T47D (cell line): ENCODE measurements around the gene DPYSL3.

Source experiments
- DNase-seq, 2 experiments: peaks; one replicate each; pipeline versions ENCODE4 v3.0.0 to v3.0.0-alpha.2; 2011 to 2012; ENCODE audit warnings: low read depth in 1 of 2, low spot score in 1 of 2
- JUND ChIP-seq: IDR thresholded peaks from 2 replicates; pipeline ENCODE4 v1.6.1; 2012; ENCODE audit warnings: low read depth
- in situ Hi-C: cut with HindIII; loops from 2 replicates; pipeline ENCODE4 v1.10.0; 2016; ENCODE audit warnings: low sequenced_read_pairs, low pct_unique_long_range_greater_than_20kb

The DPYSL3 gene

DNA sequence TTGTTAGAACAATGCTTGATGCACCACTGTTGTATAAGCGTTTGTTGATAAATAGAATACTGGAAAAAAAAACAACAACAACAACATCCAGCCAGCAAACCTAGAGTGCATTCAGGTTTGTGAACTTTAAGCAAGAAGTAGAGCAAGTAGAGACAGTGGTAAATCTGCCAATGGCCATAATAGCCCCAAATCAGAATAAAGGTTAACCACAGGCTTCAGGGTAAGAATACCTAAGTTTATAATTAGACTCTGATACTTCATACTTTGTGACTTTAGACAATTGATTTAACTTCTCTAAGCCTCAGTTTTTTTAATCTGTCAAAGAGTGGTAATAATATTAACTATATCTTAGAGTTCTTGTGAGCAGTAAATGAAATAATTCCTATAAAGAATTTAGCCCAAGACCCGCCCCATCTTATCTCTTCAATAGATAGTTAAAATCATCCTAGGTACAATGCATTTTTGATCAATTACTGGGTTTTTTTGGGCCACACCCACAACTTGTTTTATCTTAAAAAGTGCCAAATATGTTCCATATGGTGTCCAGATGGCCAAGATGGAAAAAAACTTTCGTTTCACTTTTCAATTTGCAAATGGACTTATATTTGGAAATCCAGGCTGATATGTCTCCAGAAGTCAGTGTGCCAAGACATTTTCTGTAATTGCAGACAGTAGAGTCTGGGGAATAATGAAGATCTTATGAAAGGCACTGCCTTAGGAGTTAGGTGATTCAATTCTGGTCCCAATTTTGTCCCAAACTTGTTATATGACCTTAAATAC, 24.5 kb upstream of the DPYSL3 start:
- no peak for TF ChIP-seq JUND
- in situ Hi-C loops = no loop called here
- no peak for DNase-seq

DNA sequence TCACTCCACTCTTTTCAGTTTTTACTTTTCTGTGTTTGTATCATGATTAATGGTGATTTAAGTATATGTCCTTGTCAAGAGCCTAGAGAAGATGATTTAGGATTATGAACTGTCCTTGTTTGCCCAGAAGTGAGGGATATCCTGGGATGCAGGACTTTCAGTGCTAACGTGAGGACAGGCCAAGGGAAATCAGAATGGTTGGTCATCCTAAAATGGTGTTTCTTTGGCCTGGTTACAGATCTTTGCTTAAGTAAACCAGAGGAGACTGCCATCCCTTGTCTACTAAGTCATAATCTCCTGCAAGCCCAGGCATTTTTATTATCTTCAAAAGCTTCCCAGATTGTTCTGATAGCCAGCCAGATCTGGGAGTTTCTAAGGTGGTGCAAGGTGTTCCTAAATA, 22.3 kb upstream of the DPYSL3 start:
- in situ Hi-C loops = no loop called here
- no peak for TF ChIP-seq JUND

DNA sequence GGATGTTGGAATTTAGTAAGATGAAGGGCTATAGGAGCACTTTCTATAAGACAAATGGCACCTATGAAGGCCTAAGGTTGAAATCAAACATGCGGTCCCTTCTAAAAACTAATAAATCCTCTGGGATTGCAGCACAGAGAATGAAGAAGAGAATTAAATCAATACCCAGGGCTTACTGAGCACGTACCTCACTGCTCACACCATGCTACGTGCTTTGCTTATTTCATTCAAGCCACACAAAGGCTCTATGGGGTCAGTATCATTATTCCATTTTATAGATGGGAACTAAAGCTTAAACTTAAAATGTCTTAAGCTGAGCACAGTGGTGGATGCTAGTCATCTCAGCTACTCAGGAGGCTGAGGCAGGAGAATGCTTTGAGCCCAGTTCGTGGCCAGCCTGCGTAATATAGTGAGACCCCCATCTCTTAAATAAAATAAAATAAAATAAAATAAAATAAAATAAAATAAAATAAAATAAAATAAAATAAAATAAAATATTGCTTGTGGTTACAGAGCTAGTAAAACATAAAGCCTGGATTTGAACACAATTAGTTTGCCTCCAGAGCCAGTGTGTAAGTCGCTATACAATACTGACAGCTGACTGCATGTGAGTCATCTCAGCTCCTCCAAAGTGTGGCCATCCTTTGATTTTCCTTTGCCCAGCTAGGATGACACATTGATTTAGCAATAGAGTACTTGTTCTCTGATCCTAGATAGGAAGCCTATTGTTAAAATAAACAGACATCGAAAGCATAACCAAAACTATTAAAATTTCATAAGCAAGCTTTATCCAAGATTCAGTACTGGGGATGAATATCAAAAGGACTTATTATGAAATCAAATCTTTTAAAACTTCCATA, 20.9 kb upstream of the DPYSL3 start:
- TF ChIP-seq JUND = no peak
- in situ Hi-C loops = no loop called here
- no peak for DNase-seq

More for the DNA sequence above, 22.3 kb upstream of the DPYSL3 start:
- DNase-seq = no peak

DNA sequence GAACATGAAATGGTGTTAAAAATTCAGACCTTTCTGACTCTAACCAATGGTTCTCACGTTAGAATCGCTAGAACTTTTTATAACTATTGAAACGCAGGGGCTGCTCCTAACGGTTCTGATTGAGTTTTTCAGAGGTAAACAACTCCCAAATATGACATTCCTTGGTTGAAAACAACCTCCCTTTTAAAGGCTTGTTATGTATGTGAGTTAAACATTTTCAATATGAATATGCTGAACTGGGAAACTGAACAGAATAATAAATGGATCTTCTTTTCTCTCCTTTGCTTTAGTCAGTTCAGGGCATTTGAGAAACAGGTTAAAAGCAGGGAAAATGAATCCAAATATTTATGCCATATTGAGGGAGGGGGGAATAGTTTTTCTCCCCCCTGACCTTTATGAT, 13.2 kb upstream of the DPYSL3 start:
- no peak for DNase-seq
- no peak for TF ChIP-seq JUND
- in situ Hi-C loops = no loop called here

DNA sequence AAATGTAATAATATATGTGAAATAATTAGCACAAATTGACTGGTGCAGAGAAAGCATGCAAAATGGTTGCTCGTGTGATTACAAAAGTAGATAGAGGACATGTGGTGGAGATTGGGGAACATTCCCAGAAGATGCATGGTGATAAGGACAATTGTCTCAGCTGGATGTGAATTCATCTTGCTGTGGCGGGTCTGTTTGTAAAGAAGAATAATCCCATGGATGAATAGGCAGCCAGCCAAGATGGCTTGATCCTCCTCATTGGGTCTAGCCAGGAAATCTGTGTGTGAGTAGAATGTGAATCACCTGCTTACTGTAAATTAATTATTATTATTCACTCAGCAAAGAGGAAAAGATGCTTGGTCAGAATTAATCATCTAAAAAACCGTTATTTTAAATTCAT, 12.6 kb upstream of the DPYSL3 start:
- in situ Hi-C loops = no loop called here
- TF ChIP-seq JUND = no peak
- no peak for DNase-seq

DNA sequence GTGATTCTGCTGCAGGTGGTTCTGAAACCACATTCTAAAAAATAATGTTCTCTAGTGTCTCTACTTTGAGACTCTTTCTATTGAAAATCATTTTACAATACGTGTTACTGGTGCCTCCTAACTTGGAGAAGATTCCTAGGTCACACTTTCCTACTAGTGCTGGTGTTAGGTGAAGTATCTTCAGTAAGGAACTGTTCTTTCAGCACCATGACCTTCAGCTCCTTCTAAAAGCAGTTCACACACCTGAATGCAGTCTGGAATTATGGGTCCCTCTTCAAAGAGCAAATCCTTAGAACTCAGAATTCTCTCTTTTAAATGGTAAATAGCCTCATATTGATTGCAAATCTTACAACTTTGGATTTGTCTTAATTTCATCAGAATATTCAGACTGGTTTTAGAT, 10.6 kb upstream of the DPYSL3 start:
- in situ Hi-C loops = no loop called here
- no peak for TF ChIP-seq JUND
- peak in 1 of 2 experiments; percentile 49 for DNase-seq

DNA sequence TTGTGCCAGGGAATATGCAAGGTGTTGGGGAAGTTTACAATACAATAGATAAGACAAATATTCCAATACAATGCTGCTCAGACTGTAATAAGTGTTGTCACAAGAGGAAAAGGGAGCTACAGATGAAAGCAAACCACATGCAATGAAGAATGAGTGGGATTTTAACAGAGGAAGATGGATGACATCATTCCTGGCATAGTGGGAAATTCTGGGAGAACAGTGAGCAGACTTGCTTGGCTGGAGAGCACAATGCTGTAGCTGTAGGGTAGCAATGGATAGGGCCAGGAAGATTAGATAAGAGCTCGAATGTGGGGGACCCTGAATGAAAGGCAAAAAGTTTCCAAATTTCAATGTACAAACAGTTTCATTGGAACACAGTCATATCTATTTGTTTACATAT, 9.5 kb upstream of the DPYSL3 start:
- DNase-seq = no peak
- TF ChIP-seq JUND = no peak
- in situ Hi-C loops = no loop called here

DNA sequence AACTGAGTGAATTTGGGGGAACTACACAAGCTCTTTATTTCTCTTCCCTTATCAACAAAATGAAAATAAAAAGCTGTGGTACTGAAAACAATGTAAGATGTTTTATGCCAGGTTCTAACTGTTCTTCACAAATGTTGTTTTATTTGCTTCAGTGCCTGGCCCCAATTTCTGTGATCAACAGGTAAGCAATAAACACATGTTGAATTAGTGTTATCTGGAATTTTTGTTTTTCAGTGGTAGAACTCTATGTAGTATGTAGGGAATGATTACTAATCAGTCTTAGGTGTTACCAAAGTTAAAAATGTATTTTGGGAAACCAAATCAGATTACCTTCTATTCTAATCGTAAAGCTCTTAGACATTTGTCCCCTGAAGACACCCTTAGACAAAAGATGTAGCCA, 7.5 kb upstream of the DPYSL3 start:
- TF ChIP-seq JUND = no peak
- in situ Hi-C loops = no loop called here
- DNase-seq = no peak

DNA sequence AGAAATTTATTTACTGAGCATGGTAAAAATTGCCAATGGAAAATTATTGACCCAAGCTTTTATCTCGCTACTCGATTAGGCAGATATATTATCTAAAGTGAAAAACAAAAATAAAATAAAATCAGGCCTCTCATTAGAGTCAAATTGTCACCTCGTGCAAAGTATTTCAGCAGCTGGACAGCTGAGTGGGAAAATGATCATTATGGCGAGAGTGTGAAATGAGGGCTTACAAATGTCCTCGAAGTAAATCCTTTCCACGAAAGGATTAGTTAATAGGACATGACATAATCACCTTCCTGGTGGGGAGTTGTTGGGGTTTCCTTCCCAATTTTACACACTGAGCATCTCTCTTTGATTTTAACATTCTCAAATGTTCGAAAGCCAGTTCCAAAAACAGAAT, 5.4 kb upstream of the DPYSL3 start:
- no peak for DNase-seq
- in situ Hi-C loops = no loop called here
- no peak for TF ChIP-seq JUND

DNA sequence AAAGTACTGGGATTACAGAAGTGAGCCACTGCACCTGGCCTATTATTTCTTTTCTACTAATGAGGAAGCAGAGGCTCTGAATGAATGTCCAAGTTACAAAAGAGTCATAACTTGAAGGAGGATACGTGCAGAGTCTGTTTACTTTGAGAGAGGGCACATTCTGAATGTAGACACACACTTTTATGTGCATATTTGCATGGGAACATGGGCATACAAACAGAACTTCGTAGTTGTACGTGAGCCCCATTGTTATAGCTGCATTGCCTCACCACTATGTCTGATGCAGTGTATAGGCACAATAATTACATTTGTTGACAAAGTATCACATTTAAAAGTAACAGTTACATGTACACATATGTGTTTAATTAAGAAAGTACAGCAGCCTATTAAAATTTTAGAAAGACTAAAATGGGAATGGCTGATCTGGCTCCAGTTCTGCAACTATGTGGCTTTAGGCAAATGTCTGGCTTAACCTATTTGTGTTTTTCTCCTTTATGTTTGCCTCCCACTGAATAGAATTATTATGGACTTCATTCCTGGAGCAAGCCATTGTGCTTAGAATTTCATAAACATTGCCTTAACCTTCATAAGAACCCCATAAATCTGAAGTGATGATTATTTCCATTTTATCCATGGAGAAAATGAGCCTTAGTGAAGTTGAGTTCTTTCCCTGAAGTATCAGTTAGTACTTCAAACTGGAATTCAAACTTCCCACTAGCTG, 3.0 kb upstream of the DPYSL3 start:
- in situ Hi-C loops = no loop called here
- DNase-seq = peak in 1 of 2 experiments; percentile 53
- TF ChIP-seq JUND = no peak

DNA sequence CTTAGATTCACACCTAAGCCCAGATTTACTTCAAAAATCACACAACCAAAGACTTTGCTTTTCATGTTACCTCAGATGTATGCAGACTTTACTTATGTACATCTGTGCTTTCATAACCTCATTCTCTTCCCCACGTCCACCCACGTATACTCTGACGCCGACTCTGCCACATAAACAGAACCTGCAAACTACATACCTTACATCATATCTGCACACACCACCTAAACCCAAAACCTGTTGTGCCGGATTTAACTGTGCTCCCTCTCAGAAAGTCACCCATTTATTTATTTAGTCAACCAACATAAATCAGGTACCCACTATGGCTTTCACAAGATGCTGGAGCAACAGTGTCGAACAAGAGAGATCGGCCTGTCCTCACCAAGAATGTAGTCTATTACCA, 1.0 kb upstream of the DPYSL3 start:
- no peak for TF ChIP-seq JUND
- in situ Hi-C loops = no loop called here
- peak in 1 of 2 experiments; percentile 63 for DNase-seq

DNA sequence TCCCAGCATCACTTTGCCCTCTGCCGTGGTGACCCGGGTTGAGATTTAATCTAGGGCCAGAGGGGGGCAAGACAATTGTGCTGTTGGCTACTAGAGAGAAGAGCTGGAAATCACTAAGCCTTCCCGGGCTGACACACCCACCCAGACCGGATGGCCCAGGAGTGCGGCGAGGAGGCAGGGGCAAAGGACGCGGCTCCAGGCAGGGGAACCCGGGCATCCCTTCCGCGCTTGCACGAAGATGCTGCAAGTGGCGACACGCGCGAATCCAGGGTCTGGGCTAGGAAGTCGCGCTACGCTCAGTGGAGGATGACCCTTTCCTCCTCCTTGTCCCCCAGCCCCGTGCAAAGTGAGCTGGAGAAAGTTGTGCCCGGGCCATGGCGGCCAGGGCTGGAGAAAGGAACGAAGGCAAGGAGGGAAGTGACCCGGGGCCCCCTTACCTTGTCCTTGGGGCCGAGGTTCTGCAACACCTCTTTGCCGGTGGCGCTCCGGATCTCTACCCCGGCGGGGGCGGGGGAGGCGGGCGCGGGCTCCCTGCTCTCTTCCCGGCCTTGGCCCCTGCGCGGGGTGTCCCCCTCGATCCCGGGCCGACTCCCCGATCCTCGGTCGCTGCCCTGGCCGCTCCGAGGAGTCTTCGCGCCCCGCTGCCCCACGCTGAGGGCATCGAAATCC, 693 bp downstream of the DPYSL3 start:
- in situ Hi-C loops = no loop called here
- no peak for TF ChIP-seq JUND
- DNase-seq = no peak

DNA sequence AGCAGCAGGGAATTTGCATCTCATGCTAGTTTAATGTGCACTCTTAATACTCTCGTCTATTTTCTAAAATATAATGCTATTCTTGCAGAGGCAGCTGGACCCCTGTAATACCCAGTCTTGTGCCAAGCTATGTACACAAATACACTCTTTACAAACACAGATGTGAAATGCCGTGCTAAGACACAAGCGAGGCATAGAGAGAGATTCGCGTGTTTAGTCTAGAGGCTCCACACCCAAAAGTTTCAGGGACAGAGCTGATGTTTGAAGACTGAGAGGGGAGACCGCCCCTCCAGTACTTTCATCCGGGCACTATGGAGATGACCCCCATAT, 1.2 kb downstream of the DPYSL3 start:
- no peak for TF ChIP-seq JUND
- no peak for DNase-seq
- in situ Hi-C loops = no loop called here
